ENCODE data around the gene DLG2. TPM values are rescaled to one million over a fixed set of nuclear protein-coding genes. Genes with fewer than 3 reads are reported as not detected.

DLG2 gene
- total RNA-seq, 1 donor from 2014 or later: 25.3 TPM

- DNase-seq (ENCODE audit: low spot score): no peak
Measured at GRCh38 chr11:84022695-84023094, 1604.4 kb downstream of the DLG2 start.

GRCh38 chr11:84022201-84022600, 1604.9 kb downstream of the DLG2 start:
- no peak for DNase-seq (ENCODE audit: low spot score)

DNA sequence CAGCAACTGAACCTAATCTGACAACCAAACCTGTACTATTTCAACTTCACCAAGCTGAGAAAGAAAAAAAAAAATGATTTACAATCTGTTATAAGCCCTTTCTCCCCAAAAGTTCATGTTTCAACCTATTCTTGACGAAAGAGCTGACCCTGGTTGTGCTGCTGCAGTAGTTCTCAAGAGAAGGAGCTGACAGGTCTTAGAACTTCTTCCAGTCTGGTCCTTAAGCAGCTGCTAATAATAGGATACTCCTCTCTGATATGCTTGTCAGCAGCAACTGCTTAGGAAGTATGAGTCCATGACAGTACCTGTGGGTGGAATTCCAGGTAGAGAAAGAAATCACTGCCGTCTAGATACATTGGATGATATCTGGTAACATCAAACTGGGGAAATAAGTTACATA, 1605.9 kb downstream of the DLG2 start:
- no peak for DNase-seq (ENCODE audit: low spot score)

DNA sequence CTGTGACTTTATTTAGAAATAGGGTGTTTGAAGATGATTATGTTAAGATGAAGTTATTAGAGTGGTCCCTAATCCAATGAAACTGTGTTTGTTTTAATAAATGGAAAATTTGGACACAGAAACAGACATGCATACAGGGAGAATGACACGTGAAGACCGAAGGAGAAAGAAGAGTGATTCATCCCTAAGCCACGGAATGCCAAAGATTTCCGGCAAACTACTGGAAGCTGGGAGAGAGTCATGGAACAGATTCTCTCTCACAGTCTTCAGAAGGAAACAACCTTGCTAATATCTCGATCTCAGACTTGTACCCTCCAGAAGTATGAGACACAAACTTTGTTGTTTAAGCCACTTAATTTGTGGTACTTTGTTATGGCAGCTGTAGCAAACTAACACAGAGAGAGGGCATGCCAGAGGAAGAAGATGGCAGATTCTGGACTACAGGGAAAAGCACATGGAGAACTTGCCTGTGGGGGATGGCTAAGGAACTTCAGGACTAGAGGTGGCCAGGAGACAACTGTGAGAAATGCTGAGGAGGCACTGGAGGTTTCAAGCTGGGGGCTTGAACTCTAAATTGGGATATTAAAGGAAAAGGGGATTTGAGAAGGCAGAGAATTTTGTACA, 1607.5 kb downstream of the DLG2 start:
- DNase-seq (ENCODE audit: low spot score): no peak

DNA sequence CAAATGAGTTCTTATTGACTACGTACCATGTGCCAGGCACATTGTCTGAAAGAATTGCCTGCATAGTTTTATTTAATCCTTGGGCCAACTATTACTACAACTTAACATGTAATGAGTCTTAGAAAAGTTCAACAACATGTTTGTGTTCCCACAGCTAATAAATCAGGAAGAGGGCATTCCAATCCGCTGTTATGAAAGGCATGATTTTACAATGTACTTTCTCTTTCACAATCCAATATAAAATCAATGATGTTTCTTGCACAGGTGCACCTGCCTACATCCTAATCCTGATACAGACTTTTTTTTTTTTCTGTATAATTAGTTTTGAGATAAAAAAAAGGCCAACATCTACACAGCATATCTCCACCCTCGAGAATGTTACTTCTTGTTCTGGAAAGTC, 1612.6 kb downstream of the DLG2 start:
- no peak for DNase-seq (ENCODE audit: low spot score)

- DNase-seq (ENCODE audit: low spot score): no peak
Measured at GRCh38 chr11:84012171-84012826, 1614.8 kb downstream of the DLG2 start.

DNA sequence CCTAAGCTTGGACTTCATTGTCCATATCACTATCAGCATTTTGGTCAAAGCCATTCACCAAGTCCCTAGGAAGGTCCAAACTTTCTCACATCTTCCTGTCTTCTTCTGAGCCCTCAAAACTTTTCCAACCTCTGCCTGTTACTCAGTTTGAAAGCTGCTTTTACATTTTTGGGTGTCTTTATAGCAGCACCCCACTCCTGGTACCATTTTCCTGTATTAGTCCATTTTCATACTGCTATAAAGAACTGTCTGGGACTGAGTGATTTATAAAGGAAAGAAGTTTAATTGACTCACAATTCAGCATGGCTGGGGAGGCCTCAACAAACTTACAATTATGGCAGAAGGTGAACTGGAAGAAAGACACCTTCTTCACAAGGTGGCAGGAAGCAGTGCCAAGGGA, 1624.0 kb downstream of the DLG2 start:
- DNase-seq (ENCODE audit: low spot score): no peak

DNA sequence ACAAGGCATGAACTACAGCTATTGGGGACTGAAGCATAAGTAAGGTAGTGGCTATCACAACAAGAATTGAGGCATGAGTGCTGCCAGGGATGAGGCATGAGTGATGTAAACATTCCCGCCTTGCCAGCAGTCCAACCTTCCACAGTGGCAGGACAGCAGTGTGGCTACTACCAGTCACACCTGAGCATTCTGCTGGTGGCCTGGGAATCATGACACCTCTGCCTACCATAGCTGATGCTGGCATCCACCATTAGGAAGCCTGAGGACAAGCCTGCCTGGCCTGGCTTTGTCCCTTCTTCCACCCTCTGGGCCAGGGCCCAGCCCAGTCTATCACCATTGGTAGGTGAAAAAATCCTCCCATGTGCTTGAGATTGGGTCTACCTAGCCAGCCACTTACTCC, 1628.2 kb downstream of the DLG2 start:
- DNase-seq (ENCODE audit: low spot score): no peak

DNA sequence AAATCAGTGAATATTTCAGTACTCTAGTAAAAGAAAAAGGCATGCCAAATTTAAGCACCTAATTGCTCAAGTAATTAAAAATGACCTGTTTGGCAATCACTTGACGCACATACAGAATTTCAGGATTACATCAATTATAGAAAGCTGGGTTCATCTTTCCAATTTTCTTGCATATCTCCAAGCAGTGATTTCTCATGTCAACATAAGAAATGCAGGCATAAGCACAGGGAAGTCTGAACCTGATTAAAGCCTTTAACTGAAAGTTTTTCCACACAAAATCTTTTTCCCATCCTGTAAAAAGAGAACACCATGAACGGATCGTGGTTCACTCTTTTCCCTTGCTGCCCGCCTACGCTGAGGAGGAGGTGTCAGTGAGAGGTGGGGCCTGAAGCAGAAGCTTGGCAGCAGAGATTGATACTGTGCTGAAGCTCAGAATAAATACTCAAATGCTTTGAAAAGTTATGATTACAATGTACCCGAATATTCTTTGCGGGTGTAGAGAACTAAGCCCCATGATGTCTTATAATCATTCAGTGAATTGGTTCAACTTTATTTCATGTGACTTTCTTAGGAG, 1636.9 kb downstream of the DLG2 start:
- DNase-seq (ENCODE audit: low spot score): no peak

DNA sequence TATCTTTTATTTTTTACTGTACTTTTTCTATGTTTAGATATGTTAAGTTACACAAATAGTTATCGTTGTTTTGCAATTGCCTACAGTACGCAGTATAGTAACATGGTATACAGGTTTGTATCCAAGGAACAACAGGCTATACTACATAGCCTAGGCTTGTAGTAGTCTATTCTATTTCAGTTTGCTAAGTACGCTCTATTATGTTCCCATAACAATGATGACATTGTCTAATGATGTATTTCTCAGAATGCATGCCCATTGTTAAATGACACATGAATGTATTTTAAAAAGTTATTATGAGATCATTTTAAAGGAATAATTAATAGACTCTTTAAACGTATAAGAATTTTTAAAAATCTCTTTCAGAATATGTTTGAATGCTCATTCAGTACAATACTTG, 1644.3 kb downstream of the DLG2 start:
- no peak for DNase-seq (ENCODE audit: low spot score)

DNA sequence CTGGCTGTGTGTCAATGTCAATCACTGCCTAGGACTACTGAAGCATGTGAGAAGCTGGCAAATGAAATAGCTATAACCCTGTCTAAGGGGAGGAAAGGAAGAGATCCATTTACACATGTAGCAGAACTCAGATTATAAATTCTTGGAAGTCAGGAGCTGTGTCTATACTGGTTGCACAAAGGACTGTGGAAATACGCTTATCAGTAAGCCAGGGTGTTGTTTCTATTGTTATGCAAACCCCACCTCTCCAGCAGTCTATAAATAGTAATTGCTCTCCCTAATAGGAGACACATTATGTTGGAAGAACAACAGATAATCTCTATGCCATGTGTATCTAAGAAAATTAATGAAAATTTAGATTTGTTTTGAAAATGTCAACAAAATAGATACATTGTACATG, 1647.6 kb downstream of the DLG2 start:
- no peak for DNase-seq (ENCODE audit: low spot score)

- no peak for DNase-seq (ENCODE audit: low spot score)
Measured at GRCh38 chr11:83978942-83979341, 1648.2 kb downstream of the DLG2 start.

GRCh38 chr11:83976086-83976485, 1651.1 kb downstream of the DLG2 start:
- DNase-seq (ENCODE audit: low spot score): no peak

DNA sequence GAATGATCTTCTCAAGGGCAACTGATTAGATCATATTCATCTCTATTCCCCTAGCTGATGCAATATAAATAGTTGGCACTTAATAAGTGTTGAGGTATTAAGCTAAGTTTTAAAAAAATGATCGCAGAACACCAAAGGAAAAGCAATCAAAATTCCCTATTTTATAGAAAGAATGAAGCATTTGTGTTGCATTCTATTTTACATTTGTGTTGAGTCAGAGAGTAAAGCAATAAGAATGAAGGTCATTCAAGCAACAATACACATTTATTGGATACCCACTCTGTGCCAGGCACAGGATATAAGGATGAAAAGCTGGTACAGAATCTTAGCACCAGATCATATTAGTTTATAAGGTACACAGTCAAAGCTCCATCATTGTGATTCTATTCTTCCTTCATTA, 1654.6 kb downstream of the DLG2 start:
- DNase-seq (ENCODE audit: low spot score): no peak

DNA sequence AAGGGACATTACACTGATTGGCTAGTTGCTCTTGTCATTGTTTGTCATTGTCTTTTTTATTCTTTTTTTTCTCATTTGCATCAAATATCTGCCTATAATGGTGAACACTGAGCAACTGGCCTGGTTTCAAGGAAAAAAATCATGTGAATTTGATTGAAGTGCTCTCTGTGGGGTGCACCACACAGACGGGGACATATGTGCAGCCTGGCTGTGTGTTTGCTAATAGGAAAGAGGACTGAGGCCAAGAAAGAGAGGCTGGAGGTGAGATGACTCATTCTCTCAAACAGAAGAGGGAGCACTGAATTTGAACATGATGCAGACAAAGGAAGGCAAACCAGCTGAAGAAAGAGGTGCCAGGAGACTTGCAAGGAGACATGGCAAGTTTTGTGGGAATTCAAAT, 1656.1 kb downstream of the DLG2 start:
- no peak for DNase-seq (ENCODE audit: low spot score)

DNA sequence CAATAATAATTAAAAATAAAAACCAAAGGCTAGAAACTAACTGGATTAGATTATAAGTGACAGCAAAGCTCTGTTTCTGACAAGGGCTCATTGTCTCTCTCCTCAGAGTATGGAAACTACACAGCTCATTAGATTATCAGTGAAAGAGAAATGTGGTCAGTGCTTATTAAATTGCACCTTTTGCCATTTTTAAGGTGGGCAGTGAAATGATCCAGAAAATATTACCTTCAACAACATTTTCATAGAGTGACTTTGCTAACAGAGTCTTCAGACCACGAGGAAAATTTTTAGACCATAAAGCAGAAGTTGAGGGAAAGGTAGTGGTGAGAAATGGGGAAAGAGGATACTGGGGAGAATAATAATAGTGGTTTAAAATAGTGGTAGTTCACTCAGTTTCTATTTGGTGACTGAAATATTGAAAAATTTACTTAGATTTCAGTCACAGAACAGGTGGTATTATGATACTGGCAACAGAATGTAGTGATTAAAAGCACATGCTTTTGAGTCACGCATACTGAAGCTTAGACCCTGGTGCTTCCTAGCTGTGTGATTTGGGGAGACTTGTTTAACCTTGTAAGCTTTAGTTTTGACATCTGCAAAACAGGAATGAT, 1657.0 kb downstream of the DLG2 start:
- no peak for DNase-seq (ENCODE audit: low spot score)

DNA sequence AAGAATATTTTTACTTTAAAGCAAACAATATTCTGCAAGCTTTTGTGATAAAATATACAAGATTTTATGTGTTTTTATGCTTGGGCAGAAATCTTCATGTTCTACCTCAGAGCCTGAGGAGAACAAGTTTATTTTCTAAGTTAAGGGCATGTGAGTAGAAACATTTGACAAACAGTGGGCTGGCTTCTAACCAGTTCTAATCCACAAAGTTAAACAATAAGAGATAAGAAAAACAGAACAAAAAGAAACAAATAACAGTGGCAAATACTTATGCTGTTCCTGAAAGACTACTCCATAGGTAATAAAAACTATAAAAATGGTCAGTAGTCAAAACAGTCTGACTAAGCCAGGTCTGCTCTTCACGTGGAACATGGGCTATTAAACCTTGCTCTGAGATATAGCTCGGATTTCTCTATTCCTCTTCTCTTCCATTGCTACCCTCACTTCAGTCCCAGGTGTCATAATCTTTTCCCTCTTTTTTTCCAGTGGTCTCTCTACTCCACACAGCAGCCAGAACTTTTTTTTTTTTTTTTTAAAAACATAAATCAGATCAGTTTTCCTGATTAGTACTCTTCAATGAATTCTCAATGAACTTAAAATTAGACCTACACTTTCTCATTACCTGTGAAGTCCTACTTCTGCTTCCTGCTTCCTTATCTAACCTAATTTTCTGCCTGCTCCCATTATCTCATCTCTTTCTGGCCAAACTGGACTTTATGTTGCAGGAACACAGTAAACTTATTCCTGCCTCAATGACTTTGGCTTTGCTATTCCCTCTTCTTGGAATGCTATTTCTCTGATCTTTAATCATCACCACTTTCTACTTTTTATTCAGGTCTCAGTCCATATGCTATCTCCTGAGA, 1669.9 kb downstream of the DLG2 start:
- no peak for DNase-seq (ENCODE audit: low spot score)

DNA sequence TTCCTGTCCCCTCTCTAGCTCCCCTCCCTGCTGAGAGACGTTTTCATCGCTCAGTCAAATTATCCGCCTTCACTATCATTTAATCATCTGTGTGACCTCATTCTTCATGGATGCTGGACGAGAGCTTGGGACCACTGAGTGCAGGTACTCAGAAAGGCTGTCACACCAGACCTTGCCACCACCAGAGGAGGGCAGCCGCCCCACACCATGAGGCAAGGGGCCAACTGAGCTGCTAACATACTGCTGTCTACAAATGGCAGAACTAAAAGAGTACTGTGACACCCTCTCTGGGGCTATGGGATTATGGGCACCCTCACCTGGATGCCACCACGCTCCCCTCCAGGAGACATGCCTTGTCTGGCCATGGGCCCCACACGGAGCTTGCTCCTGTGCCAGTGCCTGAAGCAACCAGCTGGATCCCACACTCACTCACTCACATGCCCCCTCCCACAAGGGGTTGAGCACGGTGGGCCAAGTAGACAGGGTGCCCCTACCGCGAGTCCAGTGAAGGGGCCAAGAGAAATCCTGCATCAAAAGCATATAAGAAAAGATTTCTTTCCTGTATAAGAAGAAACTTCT, 1670.9 kb downstream of the DLG2 start:
- DNase-seq (ENCODE audit: low spot score): no peak

DNA sequence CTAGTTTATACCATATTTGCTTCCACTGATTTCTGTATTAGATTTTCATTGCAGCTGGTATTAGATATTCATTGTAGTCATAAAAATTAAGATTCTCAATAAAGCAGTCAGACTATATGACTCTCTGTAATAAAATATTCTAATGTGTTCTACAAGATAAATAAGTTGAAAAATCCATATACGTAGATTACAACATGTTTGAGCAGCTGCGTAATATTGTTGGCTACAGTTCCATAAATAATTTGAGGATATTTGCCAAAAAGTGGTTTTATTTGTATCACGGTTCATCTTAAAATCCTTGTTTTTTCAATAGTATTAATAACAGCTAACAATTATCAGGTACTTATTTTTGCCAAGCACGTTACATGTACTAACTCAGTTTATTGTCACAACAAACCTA, 1672.4 kb downstream of the DLG2 start:
- no peak for DNase-seq (ENCODE audit: low spot score)

- peak; percentile 1 for DNase-seq (ENCODE audit: low spot score)
Measured at GRCh38 chr11:83951521-83951920, 1675.6 kb downstream of the DLG2 start.

DNA sequence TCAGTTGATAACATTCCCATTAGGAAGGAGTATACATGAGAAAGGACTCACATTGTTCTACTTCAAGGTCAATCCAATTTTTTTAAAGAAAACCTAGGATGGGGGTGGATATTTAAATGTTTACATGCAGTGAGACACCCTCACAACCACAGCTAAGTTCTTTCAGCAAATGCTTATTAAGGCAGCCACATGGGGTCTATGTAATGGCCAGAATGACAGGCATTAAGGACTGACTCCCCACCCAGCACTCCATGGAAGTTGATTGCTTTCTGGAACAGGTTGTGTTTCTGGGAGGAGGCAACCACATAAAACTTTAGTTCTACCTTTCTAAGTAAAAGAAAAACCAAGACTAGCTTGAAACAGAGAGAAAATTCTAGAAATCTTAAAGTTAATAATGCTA, 1678.9 kb downstream of the DLG2 start:
- no peak for DNase-seq (ENCODE audit: low spot score)

- DNase-seq (ENCODE audit: low spot score): no peak
Measured at GRCh38 chr11:83945976-83946375, 1681.2 kb downstream of the DLG2 start.

Measured in umbilical cord (tissue), 2 donors.